HepG2 (cell line): Measurements from ENCODE around the gene TMEM86B. TPM values are rescaled to one million over a fixed set of nuclear protein-coding genes. Genes with fewer than 3 reads are reported as not detected.
A peak's percentile ranks its signal among the peaks of the same experiment; 100 is the strongest.

ENCODE experiments used
- ATRX ChIP-seq: sonication (generic); formaldehyde crosslinking; IDR thresholded peaks from 2 replicates; pipeline ENCODE4 v1.4.0; 2020; ENCODE audit warnings: missing genetic modification reagents, borderline replicate concordance
- DMTF1 ChIP-seq: sonication (generic); formaldehyde crosslinking; IDR thresholded peaks from 2 replicates; pipeline ENCODE4 v1.4.0; 2020; ENCODE audit warnings: mild to moderate bottlenecking, missing genetic modification reagents
- FOXK2 ChIP-seq: fragments of 450-650 bp; IDR thresholded peaks from 2 replicates; pipeline ENCODE4 v1.6.1; 2016
- GZF1 ChIP-seq: sonication (generic); formaldehyde crosslinking; IDR thresholded peaks from 2 replicates; pipeline ENCODE4 v1.5.1; 2020; ENCODE audit warnings: mild to moderate bottlenecking, missing genetic modification reagents
- KAT2B ChIP-seq: fragments of 150-350 bp; IDR thresholded peaks from 2 replicates; pipeline ENCODE4 v1.6.1; 2014; ENCODE audit warnings: low read depth, low read length, borderline replicate concordance
- KAT7 ChIP-seq: IDR thresholded peaks from 2 replicates; pipeline ENCODE4 v1.6.1; 2018; ENCODE audit warnings: borderline replicate concordance, missing compliant biosample characterization
- KDM6A ChIP-seq: IDR thresholded peaks from 2 replicates; pipeline ENCODE4 v1.6.1; 2016; ENCODE audit warnings: low read depth
- KLF6 ChIP-seq: IDR thresholded peaks from 2 replicates; pipeline ENCODE4 v1.8.0; 2016; ENCODE audit warnings: missing biosample characterization, missing genetic modification reagents
- RAD21 ChIP-seq: fragments of 450-650 bp; formaldehyde crosslinking; IDR thresholded peaks from 2 replicates; pipeline ENCODE4 v1.5.0; 2020; ENCODE audit warnings: mild to moderate bottlenecking
- RBFOX2 ChIP-seq: fragments of 200-400 bp; formaldehyde crosslinking; IDR thresholded peaks from 2 replicates; pipeline ENCODE4 v1.6.1; 2017; ENCODE audit warnings: low read depth, mild to moderate bottlenecking, low read length
- REL ChIP-seq: sonication (generic); formaldehyde crosslinking; conservative IDR thresholded peaks from 2 replicates; pipeline ENCODE4 v1.8.0; 2022; ENCODE audit warnings: mild to moderate bottlenecking, missing genetic modification reagents, moderate library complexity
- RXRA ChIP-seq: sonication (generic); formaldehyde crosslinking; IDR thresholded peaks from 2 replicates; pipeline ENCODE4 v1.5.1; 2020; ENCODE audit warnings: missing genetic modification reagents
- SP5 ChIP-seq: IDR thresholded peaks from 2 replicates; pipeline ENCODE4 v1.6.1; 2016; ENCODE audit warnings: low read depth, borderline replicate concordance
- U2AF1 ChIP-seq: fragments of 200-400 bp; formaldehyde crosslinking; optimal IDR thresholded peaks from 2 replicates; pipeline ENCODE3; 2017; ENCODE audit warnings: mild to moderate bottlenecking, low read depth, low read length
- ZMYM3 ChIP-seq: sonication (generic); formaldehyde crosslinking; IDR thresholded peaks from 2 replicates; pipeline ENCODE4 v1.5.1; 2020; ENCODE audit warnings: mild to moderate bottlenecking, missing genetic modification reagents
- ZNF138 ChIP-seq: sonication (generic); formaldehyde crosslinking; IDR thresholded peaks from 2 replicates; pipeline ENCODE4 v1.5.0; 2020; ENCODE audit warnings: mild to moderate bottlenecking, low read depth, missing genetic modification reagents
- ZNF180 ChIP-seq: sonication (generic); formaldehyde crosslinking; IDR thresholded peaks from 2 replicates; pipeline ENCODE4 v1.4.0; 2020; ENCODE audit warnings: low read depth, missing genetic modification reagents, borderline replicate concordance
- ZNF224 ChIP-seq: sonication (generic); formaldehyde crosslinking; IDR thresholded peaks from 2 replicates; pipeline ENCODE4 v1.5.0; 2020; ENCODE audit warnings: mild to moderate bottlenecking, missing genetic modification reagents
- ZNF776 ChIP-seq: sonication (generic); formaldehyde crosslinking; IDR thresholded peaks from 2 replicates; pipeline ENCODE4 v1.4.0; 2020; ENCODE audit warnings: mild to moderate bottlenecking, missing genetic modification reagents
- ZSCAN31 ChIP-seq: sonication (generic); formaldehyde crosslinking; IDR thresholded peaks from 2 replicates; pipeline ENCODE4 v1.5.0; 2020; ENCODE audit warnings: low read depth, mild to moderate bottlenecking, missing genetic modification reagents
- polyA plus RNA-seq, 8 experiments: library from polyadenylated mRNA; depleted of rRNA in 3 of 8; stranded (reverse) in 7 of 8; unstranded in 1 of 8; fragments of >200 nt; fragmentation: Illumina TruSeq in 4 of 8; extraction: Trizol in 4 of 8; gene quantifications; 2 replicates each; pipeline versions ENCODE4 v1.2.1 to v1.2.3, GENCODE V29; 2011 to 2016; ENCODE audit warnings: low read depth in 4 of 8, missing spikeins in 1 of 8, mixed read lengths in 1 of 8; ENCODE audit not compliant: insufficient read depth in 1 of 8
- total RNA-seq, 5 experiments: library from RNA; depleted of rRNA; stranded (reverse); fragments of >200 nt; fragmentation: Illumina TruSeq; extraction: Trizol; gene quantifications; 2 replicates each; pipeline ENCODE4 v1.2.3, GENCODE V29; 2016; ENCODE audit warnings: low read depth in 1 of 5
- TF ChIP-seq, protein P1 (sequence below): sonication (generic); formaldehyde crosslinking; IDR thresholded peaks from 2 replicates; pipeline ENCODE4 v1.5.1; 2020; ENCODE audit warnings: mild to moderate bottlenecking, missing genetic modification reagents, borderline replicate concordance
- TF ChIP-seq, protein P2 (sequence below): sonication (generic); formaldehyde crosslinking; IDR thresholded peaks from 2 replicates; pipeline ENCODE4 v1.4.0; 2020; ENCODE audit warnings: missing genetic modification reagents

TMEM86B gene
- total and polyA plus RNA-seq, 2 of the 13 experiments (the other 11 are each of a cell fraction or from before 2014, with no cell fraction given) = 7.7 to 9.6 TPM

DNA sequence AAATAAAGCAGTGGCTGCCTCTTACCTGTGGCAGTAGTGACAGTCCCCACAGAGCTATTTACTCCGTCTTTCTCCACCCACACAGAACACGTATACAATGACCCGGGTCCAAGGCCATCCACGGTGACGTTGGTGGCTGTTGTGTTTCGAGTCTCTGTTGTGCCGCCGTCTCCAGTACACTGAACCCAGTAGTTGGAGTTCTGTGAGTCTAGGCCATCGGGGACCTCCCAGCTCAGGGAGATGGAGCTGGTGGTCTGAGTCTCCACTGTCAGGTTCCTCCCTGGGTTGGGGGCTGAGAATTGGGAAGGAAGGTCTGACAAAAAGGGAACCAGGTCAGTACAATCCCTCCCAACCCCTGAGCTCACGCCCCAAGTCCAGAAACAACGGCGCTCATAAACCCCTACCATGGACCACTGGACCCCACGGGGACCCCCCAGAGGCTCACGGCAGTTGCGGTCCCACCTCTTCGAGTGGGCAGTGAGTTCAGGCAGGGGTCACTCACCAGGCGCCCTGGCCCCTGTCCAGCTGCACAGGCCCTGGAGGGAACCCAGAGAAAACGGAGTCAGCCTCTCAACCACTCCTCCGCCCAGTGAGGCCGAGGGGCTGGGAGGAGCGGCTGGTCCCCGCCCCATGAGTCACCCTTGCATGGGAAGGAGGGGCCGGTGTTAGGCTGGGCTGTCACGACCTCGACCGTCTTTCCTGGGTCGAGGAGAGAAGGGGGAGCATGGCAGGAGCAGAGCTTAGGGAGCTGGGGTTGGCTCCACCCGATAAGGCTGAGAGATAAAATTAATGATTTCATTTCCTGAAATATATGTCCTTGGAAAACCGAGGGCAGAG is 21.7 kb downstream of the TMEM86B start (continued):
- TF ChIP-seq, protein P1, sequence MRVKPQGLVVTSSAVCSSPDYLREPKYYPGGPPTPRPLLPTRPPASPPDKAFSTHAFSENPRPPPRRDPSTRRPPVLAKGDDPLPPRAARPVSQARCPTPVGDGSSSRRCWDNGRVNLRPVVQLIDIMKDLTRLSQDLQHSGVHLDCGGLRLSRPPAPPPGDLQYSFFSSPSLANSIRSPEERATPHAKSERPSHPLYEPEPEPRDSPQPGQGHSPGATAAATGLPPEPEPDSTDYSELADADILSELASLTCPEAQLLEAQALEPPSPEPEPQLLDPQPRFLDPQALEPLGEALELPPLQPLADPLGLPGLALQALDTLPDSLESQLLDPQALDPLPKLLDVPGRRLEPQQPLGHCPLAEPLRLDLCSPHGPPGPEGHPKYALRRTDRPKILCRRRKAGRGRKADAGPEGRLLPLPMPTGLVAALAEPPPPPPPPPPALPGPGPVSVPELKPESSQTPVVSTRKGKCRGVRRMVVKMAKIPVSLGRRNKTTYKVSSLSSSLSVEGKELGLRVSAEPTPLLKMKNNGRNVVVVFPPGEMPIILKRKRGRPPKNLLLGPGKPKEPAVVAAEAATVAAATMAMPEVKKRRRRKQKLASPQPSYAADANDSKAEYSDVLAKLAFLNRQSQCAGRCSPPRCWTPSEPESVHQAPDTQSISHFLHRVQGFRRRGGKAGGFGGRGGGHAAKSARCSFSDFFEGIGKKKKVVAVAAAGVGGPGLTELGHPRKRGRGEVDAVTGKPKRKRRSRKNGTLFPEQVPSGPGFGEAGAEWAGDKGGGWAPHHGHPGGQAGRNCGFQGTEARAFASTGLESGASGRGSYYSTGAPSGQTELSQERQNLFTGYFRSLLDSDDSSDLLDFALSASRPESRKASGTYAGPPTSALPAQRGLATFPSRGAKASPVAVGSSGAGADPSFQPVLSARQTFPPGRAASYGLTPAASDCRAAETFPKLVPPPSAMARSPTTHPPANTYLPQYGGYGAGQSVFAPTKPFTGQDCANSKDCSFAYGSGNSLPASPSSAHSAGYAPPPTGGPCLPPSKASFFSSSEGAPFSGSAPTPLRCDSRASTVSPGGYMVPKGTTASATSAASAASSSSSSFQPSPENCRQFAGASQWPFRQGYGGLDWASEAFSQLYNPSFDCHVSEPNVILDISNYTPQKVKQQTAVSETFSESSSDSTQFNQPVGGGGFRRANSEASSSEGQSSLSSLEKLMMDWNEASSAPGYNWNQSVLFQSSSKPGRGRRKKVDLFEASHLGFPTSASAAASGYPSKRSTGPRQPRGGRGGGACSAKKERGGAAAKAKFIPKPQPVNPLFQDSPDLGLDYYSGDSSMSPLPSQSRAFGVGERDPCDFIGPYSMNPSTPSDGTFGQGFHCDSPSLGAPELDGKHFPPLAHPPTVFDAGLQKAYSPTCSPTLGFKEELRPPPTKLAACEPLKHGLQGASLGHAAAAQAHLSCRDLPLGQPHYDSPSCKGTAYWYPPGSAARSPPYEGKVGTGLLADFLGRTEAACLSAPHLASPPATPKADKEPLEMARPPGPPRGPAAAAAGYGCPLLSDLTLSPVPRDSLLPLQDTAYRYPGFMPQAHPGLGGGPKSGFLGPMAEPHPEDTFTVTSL (CRISPR knock-in tag) = peak; percentile 31
- TF ChIP-seq REL (CRISPR knock-in tag) (no peak), SP5 (peak; percentile 98), GZF1 (CRISPR knock-in tag) (no peak), ZNF224 (CRISPR knock-in tag) (no peak), U2AF1 (no peak), RBFOX2 (peak; percentile 84), RAD21 (CRISPR knock-in tag) (0 out of 2 replicates have a peak, but pooled peaks have one; percentile 20), ATRX (CRISPR knock-in tag) (no peak), RXRA (peak; percentile 89), KDM6A (CRISPR knock-in tag) (peak; percentile 59; the same call in 1 of the 2 replicates), KAT2B (0 out of 2 replicates have a peak, but pooled peaks have one; percentile 4), ZMYM3 (0 out of 2 replicates have a peak, but pooled peaks have one; percentile 30), ZNF776 (CRISPR knock-in tag) (peak; percentile 66; the same call in 1 of the 2 replicates), ZNF138 (CRISPR knock-in tag) (no peak), FOXK2 (peak; percentile 89), KAT7 (CRISPR knock-in tag) (no peak), DMTF1 (CRISPR knock-in tag) (no peak), ZNF180 (CRISPR knock-in tag) (no peak), KLF6 (no peak), ZSCAN31 (CRISPR knock-in tag) (peak; percentile 83)
- TF ChIP-seq, protein P2, sequence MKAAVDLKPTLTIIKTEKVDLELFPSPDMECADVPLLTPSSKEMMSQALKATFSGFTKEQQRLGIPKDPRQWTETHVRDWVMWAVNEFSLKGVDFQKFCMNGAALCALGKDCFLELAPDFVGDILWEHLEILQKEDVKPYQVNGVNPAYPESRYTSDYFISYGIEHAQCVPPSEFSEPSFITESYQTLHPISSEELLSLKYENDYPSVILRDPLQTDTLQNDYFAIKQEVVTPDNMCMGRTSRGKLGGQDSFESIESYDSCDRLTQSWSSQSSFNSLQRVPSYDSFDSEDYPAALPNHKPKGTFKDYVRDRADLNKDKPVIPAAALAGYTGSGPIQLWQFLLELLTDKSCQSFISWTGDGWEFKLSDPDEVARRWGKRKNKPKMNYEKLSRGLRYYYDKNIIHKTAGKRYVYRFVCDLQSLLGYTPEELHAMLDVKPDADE (CRISPR knock-in tag) = no peak
